H1 (cell line): ENCODE results near the gene SSH2. TPM values are rescaled to one million over a fixed set of nuclear protein-coding genes. Genes with fewer than 3 reads are reported as not detected.

Source experiments
- CTCF ChIA-PET: fragments of 300-600 bp; sonication (Branson Sonifier 250); formaldehyde crosslinking; loops from one replicate; lab custom pipeline; 2021; ENCODE audit not compliant: partially characterized antibody; lab: Charles Lee
- POLR2A ChIA-PET: fragments of 300-600 bp; sonication (Branson Sonifier 250); formaldehyde crosslinking; loops from one replicate; lab custom pipeline; 2021; ENCODE audit warnings: inconsistent platforms; ENCODE audit not compliant: partially characterized antibody; lab: Charles Lee
- DNase-seq, 2 experiments: peaks; one replicate each; pipeline versions ENCODE4 v3.0.0 to v3.0.0-alpha.2; 2010 to 2022; ENCODE audit warnings: low spot score in 2 of 2, low read depth in 1 of 2, mixed read lengths in 1 of 2
- FAIRE-seq: peaks from 2 replicates; lab custom pipeline; 2011; peaks lifted over from hg19 to GRCh38; lab: Jason Lieb, UNC
- H2AFZ ChIP-seq: 2 replicates; pipeline ENCODE4 v1.8.1; 2012; ENCODE audit warnings: low read length, inconsistent platforms
- H2AK5ac ChIP-seq: 2 replicates; pipeline ENCODE4 v1.6.1; 2013; ENCODE audit warnings: low read depth, low read length
- H2BK120ac ChIP-seq: replicated peaks from 2 replicates; pipeline ENCODE3; 2013; ENCODE audit warnings: low read depth, low read length, inconsistent platforms
- H2BK12ac ChIP-seq: 2 replicates; pipeline ENCODE4 v1.6.1; 2013; ENCODE audit warnings: low read depth, low read length
- H2BK15ac ChIP-seq: 2 replicates; pipeline ENCODE4 v1.6.1; 2013; ENCODE audit warnings: low read length
- H2BK20ac ChIP-seq: 2 replicates; pipeline ENCODE4 v1.6.1; 2013; ENCODE audit warnings: low read length
- H2BK5ac ChIP-seq: 2 replicates; pipeline ENCODE4 v1.6.1; 2013; ENCODE audit warnings: low read depth, low read length
- H3K14ac ChIP-seq: 2 replicates; pipeline ENCODE4 v1.6.1; 2013; ENCODE audit warnings: inconsistent platforms; ENCODE audit not compliant: insufficient read length
- H3K18ac ChIP-seq: 2 replicates; pipeline ENCODE4 v1.6.1; 2013; ENCODE audit warnings: low read length; ENCODE audit errors: extremely low read depth
- H3K23ac ChIP-seq: 2 replicates; pipeline ENCODE4 v1.6.1; 2013; ENCODE audit warnings: inconsistent platforms; ENCODE audit not compliant: insufficient read length
- H3K23me2 ChIP-seq: 2 replicates; pipeline ENCODE4 v1.6.1; 2013; ENCODE audit warnings: low read depth, low read length
- H3K27ac ChIP-seq: 2 replicates; pipeline ENCODE4 v1.6.1; 2011; ENCODE audit warnings: low read depth, low read length, inconsistent platforms
- H3K27me3 ChIP-seq, 4 experiments: replicated peaks in 1 of 4; 1 replicate in 1 of 4; 2 replicates in 3 of 4; pipeline versions ENCODE4 v1.6.1 to v1.8.1; 2011 to 2013; ENCODE audit warnings: low read length in 3 of 4, mild to moderate bottlenecking in 3 of 4, inconsistent platforms in 2 of 4, mixed read lengths in 2 of 4, moderate library complexity in 1 of 4; ENCODE audit not compliant: control insufficient read depth in 3 of 4, insufficient read depth in 3 of 4; ENCODE audit errors: extremely low read depth in 1 of 4
- H3K36me3 ChIP-seq, 4 experiments: 2 replicates each; pipeline versions ENCODE4 v1.6.1 to v1.8.1; 2011 to 2013; ENCODE audit warnings: mild to moderate bottlenecking in 4 of 4, low read length in 3 of 4, moderate library complexity in 2 of 4, control low read depth in 1 of 4, inconsistent platforms in 1 of 4; ENCODE audit not compliant: insufficient read depth in 4 of 4, control insufficient read depth in 2 of 4
- H3K4ac ChIP-seq: replicated peaks from 2 replicates; pipeline ENCODE3; 2013; ENCODE audit warnings: low read length, low read depth, mixed read lengths, inconsistent platforms; ENCODE audit not compliant: insufficient read length
- H3K4me1 ChIP-seq, 4 experiments: replicated peaks in 1 of 4; 1 replicate in 1 of 4; 2 replicates in 3 of 4; pipeline versions ENCODE4 v1.6.1 to v1.8.1; 2011 to 2013; ENCODE audit warnings: low read length in 3 of 4, inconsistent platforms in 2 of 4, mixed read lengths in 1 of 4; ENCODE audit not compliant: insufficient read depth in 4 of 4, control insufficient read depth in 3 of 4
- H3K4me2 ChIP-seq, 2 experiments: 2 replicates each; pipeline versions ENCODE4 v1.6.1 to v1.8.1; 2011 to 2013; ENCODE audit warnings: low read depth in 2 of 2, low read length in 2 of 2, control low read depth in 1 of 2, inconsistent platforms in 1 of 2, mild to moderate bottlenecking in 1 of 2; ENCODE audit not compliant: insufficient read depth in 1 of 2
- H3K4me3 ChIP-seq, 4 experiments: fragments of 200-600, 300-600 bp in 1 of 4; sonication (generic), shearing (Covaris generic), sonication (Bioruptor Twin) in 1 of 4; 2 replicates each; pipeline versions ENCODE4 v1.5.1 to v1.8.1; 2011 to 2016; ENCODE audit warnings: low read length in 4 of 4, low read depth in 3 of 4, control low read depth in 2 of 4, inconsistent platforms in 2 of 4, mild to moderate bottlenecking in 2 of 4, mixed read lengths in 1 of 4, moderate library complexity in 1 of 4; ENCODE audit not compliant: insufficient read depth in 2 of 4; ENCODE audit errors: extremely low read depth in 1 of 4
- H3K56ac ChIP-seq: replicated peaks from 2 replicates; pipeline ENCODE3; 2013; ENCODE audit warnings: low read depth, mild to moderate bottlenecking, mixed read lengths, low read length, inconsistent platforms; ENCODE audit not compliant: insufficient read length
- H3K79me1 ChIP-seq: 2 replicates; pipeline ENCODE4 v1.6.1; 2013; ENCODE audit warnings: low read depth, low read length, control low read depth
- H3K79me2 ChIP-seq, 2 experiments: 2 replicates each; pipeline versions ENCODE4 v1.6.1 to v1.8.1; 2012 to 2013; ENCODE audit warnings: low read length in 2 of 2, mild to moderate bottlenecking in 2 of 2, inconsistent platforms in 1 of 2; ENCODE audit not compliant: insufficient read depth in 2 of 2, control insufficient read depth in 1 of 2
- H3K9ac ChIP-seq, 4 experiments: replicated peaks in 1 of 4; 1 replicate in 1 of 4; 2 replicates in 3 of 4; pipeline versions ENCODE4 v1.6.1 to v1.8.1; 2011 to 2013; ENCODE audit warnings: low read depth in 3 of 4, low read length in 3 of 4, control low read depth in 2 of 4, mild to moderate bottlenecking in 2 of 4, moderate library complexity in 2 of 4, inconsistent platforms in 1 of 4; ENCODE audit errors: extremely low read depth in 1 of 4
- H3K9me3 ChIP-seq, 2 experiments: 2 replicates each; pipeline versions ENCODE4 v1.6.1 to v1.8.1; 2012 to 2013; ENCODE audit warnings: mild to moderate bottlenecking in 2 of 2, moderate library complexity in 2 of 2, control low read depth in 1 of 2, inconsistent platforms in 1 of 2, low read depth in 1 of 2, low read length in 1 of 2, mixed read lengths in 1 of 2; ENCODE audit not compliant: insufficient read depth in 2 of 2
- H4K20me1 ChIP-seq, 2 experiments: replicated peaks in 1 of 2; 2 replicates each; pipeline versions ENCODE3 to v1.8.1; 2011 to 2013; ENCODE audit warnings: inconsistent platforms in 2 of 2, low read length in 2 of 2, mild to moderate bottlenecking in 1 of 2; ENCODE audit not compliant: insufficient read depth in 2 of 2, control insufficient read depth in 1 of 2
- H4K5ac ChIP-seq: 2 replicates; pipeline ENCODE4 v1.6.1; 2013; ENCODE audit warnings: low read length, low read depth, mixed read lengths, inconsistent platforms; ENCODE audit not compliant: insufficient read length
- H4K8ac ChIP-seq: 2 replicates; pipeline ENCODE4 v1.8.0; 2013; ENCODE audit warnings: mild to moderate bottlenecking, moderate library complexity, low read length, inconsistent platforms; ENCODE audit not compliant: insufficient read depth; ENCODE audit errors: extremely low read depth
- H4K91ac ChIP-seq: replicated peaks from 2 replicates; pipeline ENCODE3; 2013; ENCODE audit warnings: low read length, mixed read lengths, inconsistent platforms; ENCODE audit not compliant: insufficient read length
- BCL11A ChIP-seq, 2 experiments: IDR thresholded peaks; one replicate each; pipeline ENCODE4 v1.6.1; 2011; ENCODE audit warnings: low read depth in 2 of 2, low read length in 2 of 2, mild to moderate bottlenecking in 2 of 2
- WGBS, 2 experiments: shearing (Covaris generic) in 1 of 2; methylation state at CpG; one replicate each; pipeline versions ENCODE4 v1.1.6 to v1.1.7; 2013 to 2015; ENCODE audit warnings: low lambda C conversion rate in 2 of 2, mixed read lengths in 2 of 2, inconsistent platforms in 1 of 2, low coverage in 1 of 2, missing lambda C conversion rate in 1 of 2; ENCODE audit not compliant: insufficient replicate concordance in 2 of 2, insufficient coverage in 1 of 2, insufficient read length in 1 of 2; ENCODE audit errors: extremely low coverage in 1 of 2, missing lambda C conversion rate in 1 of 2; 5-methylcytosine and 5-hydroxymethylcytosine counted together
- polyA plus RNA-seq, 7 experiments: library from polyadenylated mRNA; depleted of rRNA in 3 of 7; stranded (reverse) in 5 of 7; unstranded in 2 of 7; fragments of >200 nt in 5 of 7; fragments of 200-250 nt in 2 of 7; gene quantifications; 1 replicate in 5 of 7; 2 replicates in 1 of 7; 4 replicates in 1 of 7; pipeline versions ENCODE4 v1.2.1 to v1.2.3, GENCODE V29; 2011 to 2013; ENCODE audit warnings: missing spikeins in 2 of 7, mixed read lengths in 2 of 7
- total RNA-seq: library from RNA; stranded (reverse); fragmentation: NEBNext Ultra II Directional; extraction: Animal tissue kit (Norgen Biotek cat#: 25700); gene quantifications from 2 replicates; pipeline ENCODE4 v1.2.1, GENCODE V29; 2021

The SSH2 gene
- total and polyA plus RNA-seq, 2 of the 8 experiments (the other 6 are each of a cell fraction or from before 2014, with no cell fraction given): 5.2 to 15.9 TPM

DNA sequence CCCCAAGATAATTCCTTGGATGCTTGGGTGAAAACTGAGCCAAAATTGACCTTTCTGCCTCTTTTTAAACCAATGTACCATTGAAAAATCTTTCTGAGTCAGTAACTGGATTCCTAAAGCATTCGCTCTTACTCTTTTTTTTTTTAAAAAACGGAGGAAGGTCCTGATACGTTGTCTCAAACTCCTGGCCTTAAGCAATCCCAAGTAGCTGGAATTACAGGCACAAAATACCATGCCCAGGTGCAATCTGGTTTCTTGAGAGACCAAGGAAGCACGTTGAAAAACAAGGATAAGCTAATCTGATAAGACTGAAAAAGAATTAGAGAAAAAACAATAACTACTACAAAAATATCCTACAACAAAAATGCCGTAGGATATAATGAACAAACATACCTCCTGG lies 136.5 kb downstream of the SSH2 start:
- H3K36me3 ChIP-seq: no peaks in the 10 kb centered on the region
- no peak overlapping the region for H3K23ac ChIP-seq
- H2AFZ ChIP-seq: no peak overlapping the region
- H2AK5ac ChIP-seq: no peak overlapping the region
- no peak overlapping the region for H2BK120ac ChIP-seq
- H3K79me1 ChIP-seq: no peaks in the 10 kb centered on the region
- H3K4me1 ChIP-seq: peaks cover 0 to 3% (median 0%) of the 10 kb centered on the region in 4 experiments; a peak in 1 of 7 replicates
- H3K56ac ChIP-seq: no peak overlapping the region
- H4K20me1 ChIP-seq: no peaks in the 10 kb centered on the region
- no peak overlapping the region for H2BK20ac ChIP-seq
- no peaks in the 10 kb centered on the region for H3K23me2 ChIP-seq
- H3K79me2 ChIP-seq: no peaks in the 10 kb centered on the region
- no peak overlapping the region for H3K9ac ChIP-seq
- H3K18ac ChIP-seq: no peak overlapping the region
- no peak for FAIRE-seq
- H3K27ac ChIP-seq: no peak overlapping the region
- H3K9me3 ChIP-seq: no peaks in the 10 kb centered on the region
- no peak overlapping the region for H3K4ac ChIP-seq
- H2BK12ac ChIP-seq: no peak overlapping the region
- no peaks in the 10 kb centered on the region for H3K27me3 ChIP-seq
- 72% methylated on average over 5 of the region's 5 CpGs; no CpG with 5 or more reads in 1 of the 2 experiments for WGBS, 2 experiments
- H4K5ac ChIP-seq: no peak overlapping the region
- no peak overlapping the region for H4K91ac ChIP-seq
- no peak overlapping the region for H3K4me2 ChIP-seq
- H4K8ac ChIP-seq: no peak overlapping the region
- ChIA-PET POLR2A (no interaction called here), CTCF (interaction anchor here (0.9 to 2.6 kb wide), 3 partner anchors 11 to 175 kb away, joined by 3 to 5 read pairs (median 4); no protein-coding TSS in a partner anchor)
- DNase-seq: no peak
- H2BK15ac ChIP-seq: no peak overlapping the region
- H3K14ac ChIP-seq: no peak overlapping the region
- no peak overlapping the region for H3K4me3 ChIP-seq
- no peak overlapping the region for H2BK5ac ChIP-seq
- no peak for TF ChIP-seq BCL11A (IDR thresholded peaks at IDR 0.05; ENCODE audit: low read depth in 2 of 2, low read length in 2 of 2)
